Right cardiac atrium (tissue), 5 donors: ENCODE data around the gene ANKRD55. TPM values are rescaled to one million over a fixed set of nuclear protein-coding genes. Genes with fewer than 3 reads are reported as not detected.
A peak's percentile ranks its signal among the peaks of the same experiment; 100 is the strongest.
"Not testable (repeated sequence)": the region's sequence is repeated elsewhere in the genome, so short reads cannot be mapped to it uniquely, and the experiment has no call there.

Experiments
- ATAC-seq, 2 donors: fragments of 200-7000 bp; cut with Tn5 transposase; one replicate each; pipeline versions ENCODE4 v1.8.0 to v1.9.1; 2020; ENCODE audit warnings: moderate library complexity in 2 of 2, mild to moderate bottlenecking in 1 of 2
- DNase-seq, 3 donors: peaks; one replicate each; pipeline ENCODE4 v3.0.0-alpha.2; 2020
- H3K27ac ChIP-seq: one replicate; pipeline ENCODE4 v1.5.1; 2013; ENCODE audit warnings: mild to moderate bottlenecking, low read length, control low read depth, moderate library complexity
- H3K27me3 ChIP-seq: one replicate; pipeline ENCODE4 v1.6.1; 2013; ENCODE audit not compliant: control insufficient read depth, insufficient read depth
- H3K4me1 ChIP-seq: one replicate; pipeline ENCODE4 v1.6.1; 2013; ENCODE audit warnings: low read length; ENCODE audit not compliant: control insufficient read depth, insufficient read depth
- H3K4me3 ChIP-seq: one replicate; pipeline ENCODE4 v1.5.1; 2013; ENCODE audit warnings: low read length, control low read depth
- H3K9me3 ChIP-seq: one replicate; pipeline ENCODE4 v1.6.1; 2013; ENCODE audit warnings: low read length; ENCODE audit not compliant: control insufficient read depth
- WGBS: extraction: QIAGEN DNeasy Blood & Tissue Kit; methylation state at CpG from one replicate; pipeline ENCODE4 v1.1.7; 2013; 5-methylcytosine and 5-hydroxymethylcytosine counted together
- intact Hi-C, 4 donors: fragments of 100-400 bp; cut with DNase I; formaldehyde crosslinking; loops; one replicate each; pipeline versions ENCODE4 v1.11.0 to v1.14.0; 2022 to 2023
- polyA plus RNA-seq: library from polyadenylated mRNA; stranded (reverse); fragments of 200-250 nt; gene quantifications from one replicate; pipeline ENCODE4 v1.2.3, GENCODE V29; 2013
- total RNA-seq, 4 donors: library from RNA; stranded (reverse); fragmentation: NEBNext Ultra II Directional; extraction: Animal tissue kit (Norgen Biotek cat#: 25700); gene quantifications; one replicate each; pipeline ENCODE4 v1.2.1, GENCODE V29; 2021
- donor health status: healthy with polysubstance abuse.
- donor health status: DM: no; HTN: yes; CAD: no.
- donor health status: DM: no; HTN: no; CAD: no.
- donor health status: DM: no; HTN: yes; CAD: no; lungs with severe emphysema.
- donor health status: DM: yes; HTN: yes; CAD: no.

ANKRD55 gene
- total and polyA plus RNA-seq, 5 donors: 0.09 to 0.21 (median 0.20) TPM; not detected in 2

- no peak overlapping the region for H3K27ac ChIP-seq
- no peak overlapping the region for H3K4me3 ChIP-seq
- H3K27me3 ChIP-seq: no peaks in the 10 kb centered on the region
- WGBS: 87% methylated on average over 6 of the region's 6 CpGs
- H3K4me1 ChIP-seq: no peaks in the 10 kb centered on the region
- peak; percentile 37 to 43 for ATAC-seq
- no peaks in the 10 kb centered on the region for H3K9me3 ChIP-seq
- intact Hi-C loops: loop anchor here (2.0 to 10.0 kb wide), 5 partner anchors 215 to 569 kb away; no protein-coding TSS in a partner anchor
- no peak for DNase-seq
Measured at GRCh38 chr5:56270058-56270457, 36.9 kb upstream of the ANKRD55 start.

GRCh38 chr5:56269216-56269927, 36.2 kb upstream of the ANKRD55 start:
- 38% methylated on average over 6 of the region's 6 CpGs for WGBS
- no peaks in the 10 kb centered on the region for H3K9me3 ChIP-seq
- intact Hi-C loops: no loop called here
- no peaks in the 10 kb centered on the region for H3K27me3 ChIP-seq
- no peak overlapping the region for H3K4me3 ChIP-seq
- H3K27ac ChIP-seq: no peak overlapping the region
- H3K4me1 ChIP-seq: peaks cover under 1% of the 10 kb centered on the region
- peak; percentile 61 to 83 for ATAC-seq
- peak in 2 of 3 donors; percentile 55 to 66 for DNase-seq

- intact Hi-C loops, H3K4me1 ChIP-seq, ATAC-seq, H3K27me3 ChIP-seq, H3K9me3 ChIP-seq, H3K27ac ChIP-seq, DNase-seq, H3K4me3 ChIP-seq: not testable (repeated sequence)
- 93% methylated on average over 3 of the region's 3 CpGs for WGBS
Measured at GRCh38 chr5:56268707-56269106, 35.6 kb upstream of the ANKRD55 start.

GRCh38 chr5:56267856-56268255, 34.7 kb upstream of the ANKRD55 start:
- no peak for DNase-seq
- WGBS: 92% methylated on average over 3 of the region's 3 CpGs
- intact Hi-C loops: no loop called here
- H3K4me1 ChIP-seq: peaks cover 3% of the 10 kb centered on the region
- no peaks in the 10 kb centered on the region for H3K9me3 ChIP-seq
- no peak overlapping the region for H3K4me3 ChIP-seq
- no peaks in the 10 kb centered on the region for H3K27me3 ChIP-seq
- no peak overlapping the region for H3K27ac ChIP-seq
- no peak for ATAC-seq

GRCh38 chr5:56264417-56265025, 31.4 kb upstream of the ANKRD55 start:
- H3K9me3 ChIP-seq: no peaks in the 10 kb centered on the region
- intact Hi-C loops: no loop called here
- WGBS: 76% methylated on average over 5 of the region's 5 CpGs
- peaks cover 3% of the 10 kb centered on the region for H3K4me1 ChIP-seq
- H3K27me3 ChIP-seq: no peaks in the 10 kb centered on the region
- ATAC-seq (peak; percentile 59 to 68), DNase-seq (no peak)
- H3K4me3 ChIP-seq: no peak overlapping the region
- no peak overlapping the region for H3K27ac ChIP-seq

- ATAC-seq (no peak), DNase-seq (no peak)
- no peak overlapping the region for H3K4me3 ChIP-seq
- WGBS: 67% methylated on average over 3 of the region's 3 CpGs
- intact Hi-C loops: no loop called here
- peaks cover 3% of the 10 kb centered on the region for H3K4me1 ChIP-seq
- H3K27me3 ChIP-seq: no peaks in the 10 kb centered on the region
- H3K27ac ChIP-seq: no peak overlapping the region
- H3K9me3 ChIP-seq: no peaks in the 10 kb centered on the region
Measured at GRCh38 chr5:56262279-56262678, 29.1 kb upstream of the ANKRD55 start.

- DNase-seq: peak in 1 of 3 donors; percentile 30
- WGBS: 24% methylated on average over 2 of the region's 2 CpGs
- Histone ChIP-seq H3K27ac (no peak overlapping the region), H3K27me3 (no peaks in the 10 kb centered on the region), H3K4me1 (no peaks in the 10 kb centered on the region), H3K9me3 (no peaks in the 10 kb centered on the region), H3K4me3 (peak overlapping the region; percentile 20)
- peak; percentile 77 to 91 for ATAC-seq
- intact Hi-C loops: no loop called here
Measured at GRCh38 chr5:56259002-56259511, 25.9 kb upstream of the ANKRD55 start.

GRCh38 chr5:56257763-56258529, 24.8 kb upstream of the ANKRD55 start:
- DNase-seq: peak in 2 of 3 donors; percentile 45 to 48
- intact Hi-C loops, H3K27ac ChIP-seq, H3K9me3 ChIP-seq, H3K4me1 ChIP-seq, H3K27me3 ChIP-seq, ATAC-seq, H3K4me3 ChIP-seq: not testable (repeated sequence)
- 92% methylated on average over 27 of the region's 30 CpGs for WGBS

- Histone ChIP-seq H3K4me1 (no peaks in the 10 kb centered on the region), H3K4me3 (no peak overlapping the region)
- intact Hi-C loops: no loop called here
Measured at GRCh38 chr5:56257010-56257409, 23.9 kb upstream of the ANKRD55 start.

GRCh38 chr5:56255502-56255901, 22.4 kb upstream of the ANKRD55 start:
- 84% methylated on average over 1 of the region's 1 CpG for WGBS
- Histone ChIP-seq H3K9me3 (no peaks in the 10 kb centered on the region), H3K27ac (no peak overlapping the region), H3K4me3 (no peak overlapping the region), H3K4me1 (no peaks in the 10 kb centered on the region), H3K27me3 (no peaks in the 10 kb centered on the region)
- intact Hi-C loops: no loop called here
- DNase-seq: no peak
- ATAC-seq: no peak

More at GRCh38 chr5:56257010-56257409, 23.9 kb upstream of the ANKRD55 start:
- no peak for ATAC-seq
- Histone ChIP-seq H3K27me3 (no peaks in the 10 kb centered on the region), H3K27ac (no peak overlapping the region), H3K9me3 (no peaks in the 10 kb centered on the region)
- no peak for DNase-seq

- Histone ChIP-seq H3K4me1 (no peaks in the 10 kb centered on the region), H3K9me3 (peaks cover 2% of the 10 kb centered on the region), H3K27me3 (no peaks in the 10 kb centered on the region), H3K4me3 (no peak overlapping the region), H3K27ac (no peak overlapping the region)
- DNase-seq: peak in 1 of 3 donors; percentile 20
- intact Hi-C loops: no loop called here
- WGBS: 88% methylated on average over 6 of the region's 6 CpGs
- no peak for ATAC-seq
Measured at GRCh38 chr5:56253924-56254323, 20.8 kb upstream of the ANKRD55 start.
